PFSK-1 (cell line): ENCODE data around the gene C16orf95. TPM values are rescaled to one million over a fixed set of nuclear protein-coding genes. Genes with fewer than 3 reads are reported as not detected.
A peak's percentile ranks its signal among the peaks of the same experiment; 100 is the strongest.

Source experiments
- FOXP2 ChIP-seq: optimal IDR thresholded peaks from 2 replicates; pipeline ENCODE3; 2011; ENCODE audit warnings: borderline replicate concordance, control low read depth, inconsistent platforms; ENCODE audit not compliant: insufficient read depth; ENCODE audit errors: extremely low read length, extremely low read depth
- POLR2AphosphoS5 ChIP-seq: IDR thresholded peaks from 2 replicates; pipeline ENCODE4 v1.6.1; 2012; ENCODE audit warnings: low read depth, mild to moderate bottlenecking, control low read depth, low read length, moderate library complexity
- REST ChIP-seq, 2 experiments: IDR thresholded peaks; 2 replicates each; pipeline versions ENCODE4 v1.6.1 to v1.8.0; 2011 to 2012; ENCODE audit warnings: low read depth in 2 of 2, low read length in 2 of 2, control low read depth in 1 of 2, inconsistent platforms in 1 of 2, mild to moderate bottlenecking in 1 of 2, moderate library complexity in 1 of 2; ENCODE audit not compliant: insufficient read depth in 1 of 2
- SIN3A ChIP-seq: IDR thresholded peaks from 2 replicates; pipeline ENCODE4 v1.6.1; 2012; ENCODE audit warnings: mild to moderate bottlenecking, low read length, moderate library complexity, borderline replicate concordance; ENCODE audit not compliant: insufficient read depth
- TAF1 ChIP-seq: IDR thresholded peaks from 2 replicates; pipeline ENCODE4 v1.6.1; 2012; ENCODE audit warnings: low read length, control low read depth, borderline replicate concordance; ENCODE audit not compliant: insufficient read depth
- polyA plus RNA-seq: library from polyadenylated mRNA; unstranded; fragments of >200 nt; gene quantifications from one replicate; pipeline ENCODE4 v1.2.1, GENCODE V29; 2012; ENCODE audit warnings: low read depth, missing spikeins; ENCODE audit not compliant: insufficient read length

The C16orf95 gene
- polyA plus RNA-seq: 7.1 TPM

GRCh38 chr16:87316923-87317749 is at the start of gene C16orf95:
Gene C16orf95 (minus strand): TSS chr16:87317392. CDS start chr16:87317242, 150 bp downstream.
- TF ChIP-seq SIN3A (no peak), TAF1 (peak; percentile 72; the same call in 1 of the 2 replicates), REST (IDR thresholded peaks at IDR 0.05; ENCODE audit: insufficient read depth in 1 of 2, low read depth in 2 of 2, low read length in 2 of 2) (no peak), FOXP2 (no peak), POLR2AphosphoS5 (peak; percentile 91)

DNA sequence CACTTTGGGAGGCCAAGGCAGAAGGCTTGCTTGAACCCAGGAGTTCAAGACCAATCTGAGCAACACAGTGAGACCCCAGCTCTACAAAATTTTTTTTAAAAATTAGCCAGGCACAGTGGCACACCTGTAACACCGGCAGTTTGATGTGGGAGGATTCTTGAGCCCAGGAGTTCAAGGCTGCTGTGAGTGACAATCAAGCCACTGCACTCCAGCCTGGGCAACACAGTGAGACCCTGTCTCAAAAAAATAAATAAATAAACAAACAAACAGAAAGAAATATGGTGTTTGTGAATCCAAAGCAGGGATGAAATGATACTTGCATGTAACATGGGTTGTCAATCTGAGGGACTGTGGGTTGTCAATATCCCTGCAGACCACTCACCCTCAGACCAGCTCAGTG is 49.7 kb upstream of the C16orf95 start:
- no peak for TF ChIP-seq POLR2AphosphoS5
- TF ChIP-seq SIN3A: no peak
- TF ChIP-seq FOXP2: no peak
- TF ChIP-seq REST (IDR thresholded peaks at IDR 0.05; ENCODE audit: insufficient read depth in 1 of 2, low read depth in 2 of 2, low read length in 2 of 2): no peak
- TF ChIP-seq TAF1: no peak

GRCh38 chr16:87366288-87366687 is 49.1 kb upstream of the C16orf95 start:
- TF ChIP-seq REST (IDR thresholded peaks at IDR 0.05; ENCODE audit: insufficient read depth in 1 of 2, low read depth in 2 of 2, low read length in 2 of 2): no peak
- no peak for TF ChIP-seq TAF1
- TF ChIP-seq FOXP2: no peak
- no peak for TF ChIP-seq SIN3A
- no peak for TF ChIP-seq POLR2AphosphoS5

- TF ChIP-seq SIN3A: no peak
- TF ChIP-seq TAF1: no peak
- no peak for TF ChIP-seq POLR2AphosphoS5
- no peak for TF ChIP-seq FOXP2
- TF ChIP-seq REST (IDR thresholded peaks at IDR 0.05; ENCODE audit: insufficient read depth in 1 of 2, low read depth in 2 of 2, low read length in 2 of 2): no peak
Observed at GRCh38 chr16:87365021-87365713, 48.0 kb upstream of the C16orf95 start.
